Naive B cell (primary cell): ENCODE results near the gene VAV2. TPM values are rescaled to one million over a fixed set of nuclear protein-coding genes. Genes with fewer than 3 reads are reported as not detected.

Experiments used
- ATAC-seq, 2 donors: fragments of 150-1000 bp; cut with Tn5 transposase; 2 replicates each; pipeline ENCODE4 v1.10.0; 2021; ENCODE audit warnings: low read depth in 2 of 2, mild to moderate bottlenecking in 2 of 2, moderate library complexity in 2 of 2
- DNase-seq: peaks from one replicate; pipeline ENCODE4 v3.0.0; 2022
- H3K27ac Mint-ChIP-seq, 6 donors: one replicate each; pipeline ENCODE4 v1.8.0; 2020 to 2022; ENCODE audit warnings: mild to moderate bottlenecking in 6 of 6, mixed read lengths in 6 of 6, moderate library complexity in 5 of 6, inconsistent platforms in 2 of 6
- H3K27me3 Mint-ChIP-seq, 3 donors: one replicate each; pipeline ENCODE4 v1.8.0; 2021 to 2022; ENCODE audit warnings: mixed read lengths in 3 of 3, mild to moderate bottlenecking in 1 of 3
- H3K36me3 Mint-ChIP-seq, 2 donors: one replicate each; pipeline ENCODE4 v1.8.0; 2020 to 2022; ENCODE audit warnings: mixed read lengths in 2 of 2, inconsistent platforms in 1 of 2, mild to moderate bottlenecking in 1 of 2
- H3K4me1 Mint-ChIP-seq, 3 donors: one replicate each; pipeline ENCODE4 v1.8.0; 2020 to 2022; ENCODE audit warnings: mixed read lengths in 3 of 3, inconsistent platforms in 1 of 3, mild to moderate bottlenecking in 1 of 3, moderate library complexity in 1 of 3
- H3K4me3 Mint-ChIP-seq, 8 donors: one replicate each; pipeline ENCODE4 v1.8.0; 2020 to 2022; ENCODE audit warnings: mild to moderate bottlenecking in 8 of 8, mixed read lengths in 8 of 8, moderate library complexity in 8 of 8, inconsistent platforms in 2 of 8
- H3K9me3 Mint-ChIP-seq, 7 donors: one replicate each; pipeline ENCODE4 v1.8.0; 2020 to 2022; ENCODE audit warnings: mixed read lengths in 7 of 7, mild to moderate bottlenecking in 5 of 7, inconsistent platforms in 2 of 7, moderate library complexity in 1 of 7
- polyA plus RNA-seq, 6 donors: library from polyadenylated mRNA; unstranded; fragments of 300-500 nt; fragmentation: Illumina TruSeq; gene quantifications; one replicate each; pipeline ENCODE4 v1.2.3, GENCODE V29; 2021; ENCODE audit warnings: low read depth in 6 of 6

The VAV2 gene
- polyA plus RNA-seq, 6 donors from 2014 or later: 5.7 to 33.3 (median 15.2) TPM

DNA sequence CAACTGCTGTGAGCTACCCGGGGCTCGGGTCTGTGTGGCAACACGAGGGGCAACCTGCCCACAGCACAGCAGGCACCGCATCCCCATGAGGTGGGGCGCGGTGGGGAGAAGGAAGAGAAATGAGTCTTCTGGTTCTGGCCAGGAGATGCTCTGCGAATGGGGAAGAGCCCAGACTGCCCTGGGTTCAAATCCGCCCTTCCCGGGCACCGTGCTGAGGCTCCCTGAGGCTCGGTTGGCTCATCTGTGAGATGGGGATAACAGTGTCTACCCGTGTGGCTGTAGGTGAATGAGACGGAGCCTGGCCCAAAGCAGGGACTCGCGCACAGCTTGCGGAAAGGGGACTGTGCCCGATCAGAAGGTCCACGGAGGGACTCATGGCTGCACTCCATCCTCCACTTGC, 123.9 kb downstream of the VAV2 start:
- ATAC-seq (no peak), DNase-seq (no peak)
- peaks cover 42 to 88% (median 56%) of the 10 kb centered on the region in 3 donors for H3K4me1 Mint-ChIP-seq
- peaks cover 3 to 16% (median 8%) of the 10 kb centered on the region in 7 donors for H3K9me3 Mint-ChIP-seq
- H3K27me3 Mint-ChIP-seq: no peaks in the 10 kb centered on the region
- no peak overlapping the region for H3K4me3 Mint-ChIP-seq
- peaks cover 8 to 15% of the 10 kb centered on the region in 2 donors for H3K36me3 Mint-ChIP-seq
- H3K27ac Mint-ChIP-seq: peak overlapping the region in 1 of 6 donors; percentile 70

DNA sequence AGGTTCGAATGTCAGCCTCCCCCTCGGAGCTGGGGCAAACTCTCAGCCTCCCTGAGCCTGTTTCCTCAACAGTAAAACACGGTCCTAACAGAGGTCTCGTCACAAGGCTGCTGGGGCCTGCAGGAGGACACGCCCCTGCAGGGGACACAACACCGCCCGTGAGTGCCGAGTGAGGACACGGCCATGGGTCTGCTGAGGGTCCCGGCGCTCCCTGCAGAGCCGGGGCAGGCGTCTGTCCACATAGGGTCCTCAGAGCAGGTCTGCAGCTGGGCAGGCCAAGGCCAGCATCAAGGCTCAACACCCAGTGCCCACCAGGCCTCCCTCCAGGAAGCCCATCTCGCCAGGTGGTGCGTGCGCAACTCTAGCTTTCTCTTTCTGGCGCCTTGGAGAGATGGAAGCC, 125.2 kb downstream of the VAV2 start:
- DNase-seq: no peak
- Mint-ChIP-seq H3K36me3 (peaks cover 8 to 15% of the 10 kb centered on the region in 2 donors), H3K4me1 (peaks cover 48 to 88% (median 61%) of the 10 kb centered on the region in 3 donors), H3K27me3 (no peaks in the 10 kb centered on the region), H3K4me3 (no peak overlapping the region), H3K9me3 (peaks cover 3 to 16% (median 8%) of the 10 kb centered on the region in 7 donors), H3K27ac (peak overlapping the region in 1 of 6 donors; percentile 68)
- no peak for ATAC-seq

DNA sequence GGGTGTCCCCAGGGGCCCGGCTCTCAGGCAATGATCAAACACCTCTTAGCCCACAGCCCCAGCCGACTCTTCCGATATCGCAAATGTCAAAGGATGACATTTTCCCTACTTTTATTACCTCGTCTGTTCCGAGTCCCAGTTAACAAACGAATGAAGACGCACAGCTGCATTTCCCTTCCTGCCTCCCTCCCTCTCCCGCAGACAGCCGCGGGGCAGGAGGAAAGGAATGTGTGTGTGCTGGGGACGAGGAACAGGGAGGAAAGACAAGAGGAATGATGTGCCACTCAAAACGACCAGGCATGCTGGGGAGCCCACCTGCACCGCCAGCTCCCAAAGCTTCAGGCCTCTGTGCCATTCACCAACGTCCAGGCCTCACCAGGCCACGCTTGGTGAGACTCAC, 128.1 kb downstream of the VAV2 start:
- H3K9me3 Mint-ChIP-seq: peaks cover 3 to 16% (median 8%) of the 10 kb centered on the region in 7 donors
- peak overlapping the region in 2 of 6 donors; percentile 30 to 79 for H3K27ac Mint-ChIP-seq
- ATAC-seq (no peak), DNase-seq (no peak)
- no peaks in the 10 kb centered on the region for H3K27me3 Mint-ChIP-seq
- H3K4me3 Mint-ChIP-seq: peak overlapping the region in 2 of 8 donors; percentile 12 to 35
- peaks cover 8 to 22% of the 10 kb centered on the region in 2 donors for H3K36me3 Mint-ChIP-seq
- H3K4me1 Mint-ChIP-seq: peaks cover 27 to 60% (median 41%) of the 10 kb centered on the region in 3 donors

DNA sequence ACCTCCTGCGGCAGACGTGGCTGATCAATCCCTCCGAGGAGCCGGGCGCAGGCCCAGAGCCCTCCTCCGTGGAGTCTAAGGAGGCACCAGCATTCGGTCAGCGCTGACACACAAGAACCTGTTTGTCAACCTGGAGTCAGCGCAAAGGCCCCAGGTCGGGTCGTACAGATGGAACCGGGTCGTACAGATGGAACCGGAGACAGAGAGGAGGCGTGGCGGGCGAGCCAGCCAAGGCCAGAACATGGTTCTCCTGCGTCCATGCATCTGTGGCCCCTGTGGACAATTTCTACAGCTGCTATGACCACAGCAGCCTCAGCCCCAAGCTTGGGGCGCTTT, 128.9 kb downstream of the VAV2 start:
- no peaks in the 10 kb centered on the region for H3K27me3 Mint-ChIP-seq
- peaks cover 8 to 22% of the 10 kb centered on the region in 2 donors for H3K36me3 Mint-ChIP-seq
- H3K4me1 Mint-ChIP-seq: peaks cover 27 to 53% (median 34%) of the 10 kb centered on the region in 3 donors
- peaks cover 3 to 16% (median 8%) of the 10 kb centered on the region in 7 donors for H3K9me3 Mint-ChIP-seq
- DNase-seq (no peak), ATAC-seq (no peak)
- peak overlapping the region in 3 of 8 donors; percentile 31 to 60 (median 45) for H3K4me3 Mint-ChIP-seq
- H3K27ac Mint-ChIP-seq: peak overlapping the region in 2 of 6 donors; percentile 22 to 41

DNA sequence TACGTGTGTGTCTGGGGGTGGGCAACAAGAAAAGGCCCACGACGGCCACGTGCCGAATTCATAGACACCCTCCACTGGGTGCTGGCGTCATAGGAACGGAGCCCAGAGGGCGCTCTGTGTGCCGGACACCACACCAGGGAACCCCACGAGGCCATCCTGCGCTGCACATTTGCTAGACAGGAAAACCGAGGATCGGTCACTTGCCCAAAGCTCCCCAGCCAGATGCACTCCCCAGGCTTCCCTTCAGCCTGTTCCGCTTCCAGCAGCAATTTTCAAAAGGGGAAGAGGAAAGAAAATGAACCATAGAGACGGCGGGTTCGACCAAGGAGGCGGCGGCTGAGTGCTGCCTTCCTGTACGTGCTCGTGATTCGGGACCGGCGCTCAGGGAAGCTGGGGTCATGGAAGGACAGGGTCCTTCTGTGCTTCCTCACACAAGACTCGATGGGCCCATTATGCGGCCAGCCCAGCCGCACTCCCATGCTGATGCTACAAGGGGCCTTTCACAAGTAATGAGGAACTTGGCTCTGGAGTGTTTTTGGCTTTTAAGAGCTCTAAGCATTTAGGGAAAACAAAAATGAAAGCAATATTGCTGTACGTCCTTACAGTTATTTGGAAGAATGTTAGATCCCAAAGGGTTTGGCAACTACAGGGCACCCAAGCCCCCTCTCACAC, 129.4 kb downstream of the VAV2 start:
- H3K27ac Mint-ChIP-seq: peak overlapping the region in 4 of 6 donors; percentile 40 to 88 (median 55)
- no peaks in the 10 kb centered on the region for H3K27me3 Mint-ChIP-seq
- H3K4me1 Mint-ChIP-seq: peaks cover 30 to 53% (median 35%) of the 10 kb centered on the region in 3 donors
- H3K4me3 Mint-ChIP-seq: peak overlapping the region in 6 of 8 donors; percentile 24 to 90 (median 42)
- ATAC-seq (no peak), DNase-seq (no peak)
- peaks cover 8 to 22% of the 10 kb centered on the region in 2 donors for H3K36me3 Mint-ChIP-seq
- H3K9me3 Mint-ChIP-seq: peaks cover 3 to 16% (median 8%) of the 10 kb centered on the region in 7 donors

DNA sequence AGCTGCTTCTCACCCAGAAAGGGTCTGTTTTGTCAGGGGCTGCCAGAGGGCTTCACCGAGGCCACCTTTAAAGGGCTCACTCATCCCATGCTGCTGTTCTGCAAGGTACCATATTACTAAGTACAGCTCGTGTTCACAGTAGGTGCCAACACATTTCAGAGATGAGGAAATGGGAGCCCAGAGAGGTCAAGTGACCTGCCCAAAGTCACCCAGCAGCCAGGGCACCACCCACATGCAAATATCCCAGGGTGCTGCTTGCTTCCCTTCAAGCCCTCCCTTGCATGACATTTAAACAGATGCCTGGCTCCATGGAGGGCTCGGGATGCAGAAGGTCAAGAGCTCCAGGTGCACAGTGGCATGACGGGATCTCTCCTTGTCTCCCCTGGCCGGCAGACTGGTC, 130.4 kb downstream of the VAV2 start:
- H3K27ac Mint-ChIP-seq: peak overlapping the region in 1 of 6 donors; percentile 93
- no peak overlapping the region for H3K4me3 Mint-ChIP-seq
- H3K36me3 Mint-ChIP-seq: peaks cover 8 to 22% of the 10 kb centered on the region in 2 donors
- ATAC-seq (no peak), DNase-seq (no peak)
- peaks cover 3 to 16% (median 8%) of the 10 kb centered on the region in 7 donors for H3K9me3 Mint-ChIP-seq
- no peaks in the 10 kb centered on the region for H3K27me3 Mint-ChIP-seq
- H3K4me1 Mint-ChIP-seq: peaks cover 34 to 61% (median 38%) of the 10 kb centered on the region in 3 donors

DNA sequence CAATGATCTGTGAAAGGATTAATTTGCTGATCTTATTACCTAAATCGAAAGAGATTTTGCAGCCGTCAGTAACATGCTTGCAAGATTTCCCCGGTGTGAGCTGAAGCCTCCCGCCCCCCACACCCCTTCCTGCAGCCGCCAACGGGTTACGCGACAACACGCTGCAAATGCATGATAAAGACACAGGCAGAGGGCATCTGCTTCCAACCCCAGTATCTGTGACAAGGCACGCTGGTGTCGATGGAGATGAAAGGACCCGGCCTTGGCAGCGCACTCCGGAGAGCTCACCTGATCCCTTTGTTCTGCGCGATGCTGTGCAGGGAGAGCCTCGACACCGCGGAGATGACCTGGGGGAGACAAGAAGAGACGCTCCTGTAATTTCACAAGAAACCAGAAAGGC, 131.0 kb downstream of the VAV2 start:
- H3K4me1 Mint-ChIP-seq: peaks cover 33 to 61% (median 38%) of the 10 kb centered on the region in 3 donors
- peaks cover 8 to 20% of the 10 kb centered on the region in 2 donors for H3K36me3 Mint-ChIP-seq
- H3K9me3 Mint-ChIP-seq: peaks cover 3 to 15% (median 8%) of the 10 kb centered on the region in 7 donors
- no peaks in the 10 kb centered on the region for H3K27me3 Mint-ChIP-seq
- no peak overlapping the region for H3K4me3 Mint-ChIP-seq
- ATAC-seq: no peak
- no peak for DNase-seq
- H3K27ac Mint-ChIP-seq: peak overlapping the region in 2 of 6 donors; percentile 30 to 80

DNA sequence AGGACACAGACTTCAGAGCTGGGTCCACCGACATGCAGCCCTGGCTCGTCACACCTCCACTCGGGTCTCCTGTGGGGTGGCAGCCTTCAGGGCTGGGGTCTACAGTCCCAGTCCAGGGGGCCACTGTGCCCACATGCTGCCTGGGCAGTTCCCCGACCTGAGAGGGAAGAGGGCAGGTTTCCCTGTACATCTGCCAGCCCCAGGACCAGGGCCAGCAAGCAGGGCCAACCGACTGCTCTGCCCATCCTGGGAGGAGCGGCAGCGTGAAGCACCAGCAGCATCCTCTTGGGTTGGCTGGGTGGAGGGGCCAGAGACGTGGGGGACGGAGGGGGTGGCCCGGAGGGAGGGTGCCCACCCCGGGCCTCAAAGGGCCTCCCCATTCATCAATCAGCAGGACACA, 133.4 kb downstream of the VAV2 start:
- H3K4me1 Mint-ChIP-seq: peaks cover 36 to 57% (median 43%) of the 10 kb centered on the region in 3 donors
- ATAC-seq: no peak
- no peak overlapping the region for H3K27ac Mint-ChIP-seq
- peaks cover 0 to under 1% (median 0%) of the 10 kb centered on the region in 7 donors for H3K9me3 Mint-ChIP-seq
- H3K36me3 Mint-ChIP-seq: peaks cover 0 to 7% of the 10 kb centered on the region in 2 donors
- H3K4me3 Mint-ChIP-seq: no peak overlapping the region
- DNase-seq: no peak
- no peaks in the 10 kb centered on the region for H3K27me3 Mint-ChIP-seq

DNA sequence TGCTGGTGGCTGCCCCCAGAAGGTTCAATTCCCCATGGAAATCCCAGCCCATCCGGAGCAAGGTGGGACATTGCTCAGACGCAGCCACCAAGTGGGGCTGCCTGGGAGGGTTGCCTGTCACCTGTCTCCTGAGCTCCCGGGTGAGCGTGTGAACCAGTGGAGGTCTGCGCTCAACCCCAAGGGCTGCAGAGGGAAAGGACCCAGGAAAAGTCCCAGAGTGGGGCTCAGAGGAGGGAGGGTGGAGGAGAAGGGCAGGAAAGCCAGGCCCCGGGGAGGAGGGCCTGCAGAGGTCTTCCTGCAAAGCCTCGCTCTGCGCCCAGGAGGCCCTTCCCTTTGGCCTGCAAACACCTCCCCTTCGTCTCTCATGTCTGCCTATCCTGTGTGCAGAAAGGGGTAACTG, 134.5 kb downstream of the VAV2 start:
- ATAC-seq (no peak), DNase-seq (no peak)
- Mint-ChIP-seq H3K4me1 (peaks cover 37 to 57% (median 38%) of the 10 kb centered on the region in 3 donors), H3K9me3 (no peaks in the 10 kb centered on the region), H3K27me3 (no peaks in the 10 kb centered on the region), H3K36me3 (peaks cover 0 to 7% of the 10 kb centered on the region in 2 donors), H3K27ac (peak overlapping the region in 1 of 6 donors; percentile 34), H3K4me3 (no peak overlapping the region)

DNA sequence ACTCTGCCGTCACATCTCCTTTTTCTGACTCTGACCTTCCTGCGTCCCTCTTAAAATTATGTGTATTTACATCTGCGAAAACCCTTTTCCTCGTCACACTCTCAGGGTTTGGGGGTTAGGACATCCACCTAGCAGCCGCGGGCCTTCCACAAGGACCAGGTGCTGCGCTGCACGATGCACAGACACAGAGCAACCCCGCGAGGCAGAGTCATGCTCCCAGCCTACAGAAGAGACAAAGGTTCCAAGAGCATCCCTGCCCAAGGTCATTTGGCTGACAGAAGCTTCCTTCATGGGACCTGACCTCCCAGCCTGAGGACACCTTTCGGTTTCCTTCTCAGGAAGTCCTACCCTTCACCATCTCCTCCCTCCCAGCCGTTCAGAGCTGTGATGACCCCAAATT, 135.3 kb downstream of the VAV2 start:
- no peak for DNase-seq
- ATAC-seq: no peak
- Mint-ChIP-seq H3K4me3 (no peak overlapping the region), H3K9me3 (no peaks in the 10 kb centered on the region), H3K27ac (peak overlapping the region in 3 of 6 donors; percentile 19 to 93 (median 48)), H3K27me3 (no peaks in the 10 kb centered on the region), H3K36me3 (peaks cover 0 to 11% of the 10 kb centered on the region in 2 donors), H3K4me1 (peaks cover 37 to 57% (median 42%) of the 10 kb centered on the region in 3 donors)

DNA sequence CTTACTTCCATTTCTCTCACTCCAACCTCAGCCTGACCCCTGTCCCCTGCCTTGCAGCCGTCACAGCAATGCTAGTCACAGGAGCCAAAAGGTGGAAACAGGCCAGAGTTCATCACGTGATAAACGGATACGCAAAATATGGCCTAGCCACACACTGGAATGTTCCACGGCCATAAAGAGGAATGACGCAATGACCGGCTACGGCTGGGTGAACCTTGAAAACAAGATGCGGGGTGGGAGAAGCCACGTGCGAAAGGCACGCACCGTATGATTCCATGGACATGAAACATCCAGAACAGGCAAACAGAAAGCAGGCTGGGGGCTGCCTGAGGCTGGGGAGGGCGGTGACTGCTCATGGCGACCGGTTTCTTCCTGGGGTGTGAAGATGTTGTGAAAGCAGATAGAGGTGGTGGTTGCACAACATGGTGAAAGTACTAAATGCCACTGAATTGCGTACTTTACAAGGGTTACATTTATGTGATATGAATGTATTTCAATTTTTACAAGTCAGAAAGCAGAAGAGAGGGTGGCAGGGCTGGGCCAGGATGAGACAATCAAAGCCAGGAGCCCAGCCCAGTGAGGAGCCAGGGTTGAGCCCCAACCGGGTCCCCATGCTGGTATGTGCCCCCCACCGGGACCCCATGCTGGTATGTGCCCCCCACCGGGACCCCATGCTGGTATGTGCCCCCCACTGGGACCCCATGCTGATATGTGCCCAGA, 136.2 kb downstream of the VAV2 start:
- H3K36me3 Mint-ChIP-seq: peaks cover 0 to 17% of the 10 kb centered on the region in 2 donors
- peak overlapping the region in 2 of 8 donors; percentile 25 to 30 for H3K4me3 Mint-ChIP-seq
- ATAC-seq: no peak
- peaks cover 39 to 65% (median 50%) of the 10 kb centered on the region in 3 donors for H3K4me1 Mint-ChIP-seq
- peak overlapping the region in 2 of 6 donors; percentile 54 to 85 for H3K27ac Mint-ChIP-seq
- no peak for DNase-seq
- no peaks in the 10 kb centered on the region for H3K27me3 Mint-ChIP-seq
- no peaks in the 10 kb centered on the region for H3K9me3 Mint-ChIP-seq

DNA sequence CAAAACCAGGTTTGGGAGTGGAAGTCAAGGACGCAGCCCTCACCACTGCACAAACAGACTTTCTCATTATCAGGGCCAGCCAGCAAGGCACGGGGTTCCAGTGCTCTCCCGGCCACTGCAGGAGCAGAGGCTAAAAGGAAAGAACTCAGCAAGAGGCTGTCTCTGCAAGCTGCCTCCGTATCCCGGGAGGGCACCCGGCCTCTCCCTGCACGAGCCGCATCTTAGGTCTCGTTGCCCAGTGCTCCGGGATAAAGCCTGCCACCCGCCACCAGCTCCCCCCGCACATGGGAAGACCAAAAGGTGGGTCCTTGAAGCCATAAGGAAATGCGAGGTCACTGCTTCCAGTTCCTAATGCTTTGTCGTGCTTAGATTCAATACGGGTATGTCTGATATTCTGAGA, 136.8 kb downstream of the VAV2 start:
- H3K4me1 Mint-ChIP-seq: peaks cover 43 to 71% (median 47%) of the 10 kb centered on the region in 3 donors
- ATAC-seq (no peak), DNase-seq (no peak)
- H3K27me3 Mint-ChIP-seq: no peaks in the 10 kb centered on the region
- H3K27ac Mint-ChIP-seq: peak overlapping the region in 1 of 6 donors; percentile 85
- no peaks in the 10 kb centered on the region for H3K9me3 Mint-ChIP-seq
- H3K4me3 Mint-ChIP-seq: no peak overlapping the region
- H3K36me3 Mint-ChIP-seq: peaks cover 0 to 11% of the 10 kb centered on the region in 2 donors

DNA sequence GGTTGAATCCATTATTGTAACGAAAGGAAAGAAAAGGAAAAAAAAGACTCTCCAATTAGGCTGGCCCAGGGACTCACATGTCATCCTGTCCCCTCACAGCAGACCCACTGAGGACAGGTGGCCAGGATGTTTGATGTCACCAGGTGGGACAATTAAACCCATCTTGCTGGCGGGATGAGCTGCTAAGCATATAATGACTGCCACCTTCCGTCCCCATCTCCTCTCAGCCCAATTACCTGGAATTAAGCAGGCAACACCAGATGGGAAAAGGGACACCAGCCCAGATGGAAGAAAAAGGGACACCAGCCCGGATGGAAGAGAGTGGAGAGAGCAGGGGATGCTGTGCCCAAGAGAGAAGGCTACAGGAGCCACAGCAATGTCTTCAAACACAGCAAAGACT, 137.4 kb downstream of the VAV2 start:
- H3K36me3 Mint-ChIP-seq: peaks cover 0 to 11% of the 10 kb centered on the region in 2 donors
- DNase-seq (no peak), ATAC-seq (no peak)
- H3K4me3 Mint-ChIP-seq: no peak overlapping the region
- H3K27ac Mint-ChIP-seq: peak overlapping the region in 2 of 6 donors; percentile 53 to 83
- H3K9me3 Mint-ChIP-seq: no peaks in the 10 kb centered on the region
- H3K4me1 Mint-ChIP-seq: peaks cover 43 to 77% (median 50%) of the 10 kb centered on the region in 3 donors
- H3K27me3 Mint-ChIP-seq: no peaks in the 10 kb centered on the region
